ENCODE measurements around the gene PRRC2B.

GRCh38 chr9:131484051-131484445 lies 90.2 kb downstream of the PRRC2B start:
- TF ChIP-seq CTCF (IDR thresholded peaks at IDR 0.05) = no peak
- no peak for TF ChIP-seq POLR2AphosphoS5 (IDR thresholded peaks at IDR 0.05; ENCODE audit: low read depth, low read length)

Data from Panc1 (cell line).